Upper lobe of left lung (tissue), 4 donors: ENCODE data around the gene MYOF.

ENCODE experiments used
- POLR2A ChIP-seq, 4 donors: fragments of 450-650 bp; IDR thresholded peaks; one replicate each; pipeline ENCODE4 v1.5.1; 2016 to 2017; ENCODE audit warnings: antibody characterized with exemption in 4 of 4, mild to moderate bottlenecking in 2 of 4
- POLR2AphosphoS5 ChIP-seq, 2 donors: sonication (generic); formaldehyde crosslinking; IDR thresholded peaks; one replicate each; pipeline ENCODE4 v1.5.1; 2017; ENCODE audit warnings: antibody characterized with exemption in 2 of 2
- TF ChIP-seq, protein P1 (sequence below), 6 experiments: fragments of 450-650 bp in 4 of 6; fragments of 200-600 bp in 2 of 6; sonication (generic) in 2 of 6; IDR thresholded peaks; one replicate each; pipeline ENCODE4 v1.5.1; 2016 to 2019; ENCODE audit warnings: antibody characterized with exemption in 6 of 6

GRCh38 chr10:93383562-93383981 lies 98.6 kb downstream of the MYOF start:
- TF ChIP-seq, protein P1, sequence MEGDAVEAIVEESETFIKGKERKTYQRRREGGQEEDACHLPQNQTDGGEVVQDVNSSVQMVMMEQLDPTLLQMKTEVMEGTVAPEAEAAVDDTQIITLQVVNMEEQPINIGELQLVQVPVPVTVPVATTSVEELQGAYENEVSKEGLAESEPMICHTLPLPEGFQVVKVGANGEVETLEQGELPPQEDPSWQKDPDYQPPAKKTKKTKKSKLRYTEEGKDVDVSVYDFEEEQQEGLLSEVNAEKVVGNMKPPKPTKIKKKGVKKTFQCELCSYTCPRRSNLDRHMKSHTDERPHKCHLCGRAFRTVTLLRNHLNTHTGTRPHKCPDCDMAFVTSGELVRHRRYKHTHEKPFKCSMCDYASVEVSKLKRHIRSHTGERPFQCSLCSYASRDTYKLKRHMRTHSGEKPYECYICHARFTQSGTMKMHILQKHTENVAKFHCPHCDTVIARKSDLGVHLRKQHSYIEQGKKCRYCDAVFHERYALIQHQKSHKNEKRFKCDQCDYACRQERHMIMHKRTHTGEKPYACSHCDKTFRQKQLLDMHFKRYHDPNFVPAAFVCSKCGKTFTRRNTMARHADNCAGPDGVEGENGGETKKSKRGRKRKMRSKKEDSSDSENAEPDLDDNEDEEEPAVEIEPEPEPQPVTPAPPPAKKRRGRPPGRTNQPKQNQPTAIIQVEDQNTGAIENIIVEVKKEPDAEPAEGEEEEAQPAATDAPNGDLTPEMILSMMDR (IDR thresholded peaks at IDR 0.05) = no peak
- TF ChIP-seq POLR2A (IDR thresholded peaks at IDR 0.05) (no peak), POLR2AphosphoS5 (IDR thresholded peaks at IDR 0.05) (no peak)
